Stimulated activated CD8-positive, alpha-beta memory T cell treated with anti-CD3 and anti-CD28 coated beads, Interleukin-4, amount 100 ng/mL, for 48 hours (primary cell): ENCODE results near the gene CCL20.

ENCODE experiments used
- DNase-seq: peaks from one replicate; pipeline ENCODE4 v3.0.0-alpha.2; 2020

The CCL20 gene

DNA sequence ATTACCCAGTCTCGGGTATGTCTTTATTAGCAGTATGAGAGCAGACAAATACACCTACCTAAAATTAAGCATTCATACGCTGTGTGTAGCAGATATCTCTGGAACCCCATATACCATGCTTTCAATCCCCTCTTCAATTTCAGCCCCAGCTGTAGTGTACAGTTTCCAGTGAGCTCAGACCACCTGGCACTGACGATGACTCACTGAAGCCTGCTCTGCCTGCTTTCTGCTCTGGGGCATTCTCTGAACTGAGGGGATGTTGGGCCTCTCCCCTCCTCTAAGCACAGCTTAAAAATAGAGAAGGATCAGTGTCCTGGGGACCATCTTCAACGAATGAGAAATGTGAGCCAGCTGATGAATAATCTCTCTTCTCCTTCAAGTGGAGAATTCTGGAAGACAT, 8.7 kb upstream of the CCL20 start:
- DNase-seq: no peak

- peak; percentile 26 for DNase-seq
These were observed 8.1 kb upstream of the CCL20 start for GRCh38 chr2:227805578-227805977.

DNA sequence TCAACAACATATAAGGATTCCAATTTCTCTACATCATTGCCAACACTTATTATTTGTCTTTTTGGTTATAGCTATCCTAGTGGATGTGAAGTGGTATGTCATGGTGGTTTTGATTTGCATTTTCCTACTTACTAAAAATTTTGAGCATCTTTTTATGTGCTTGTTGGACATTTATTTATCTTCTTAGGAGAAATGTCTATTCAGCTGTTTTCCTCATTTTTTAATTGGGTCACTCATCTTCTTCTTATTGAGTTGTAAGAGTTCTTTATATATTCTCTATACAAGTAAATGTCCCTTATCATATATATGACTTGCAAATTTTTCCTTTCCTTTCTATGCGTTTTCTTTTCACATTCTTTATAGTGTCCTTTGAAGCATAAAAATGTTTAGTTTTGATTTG, 4.7 kb upstream of the CCL20 start:
- DNase-seq: no peak

GRCh38 chr2:227812001-227812400, 1.6 kb upstream of the CCL20 start:
- DNase-seq: no peak

- DNase-seq: no peak
These were observed 447 bp upstream of the CCL20 start for GRCh38 chr2:227813229-227813561.

- no peak for DNase-seq
These were observed 1.4 kb downstream of the CCL20 start for GRCh38 chr2:227815066-227815465.

DNA sequence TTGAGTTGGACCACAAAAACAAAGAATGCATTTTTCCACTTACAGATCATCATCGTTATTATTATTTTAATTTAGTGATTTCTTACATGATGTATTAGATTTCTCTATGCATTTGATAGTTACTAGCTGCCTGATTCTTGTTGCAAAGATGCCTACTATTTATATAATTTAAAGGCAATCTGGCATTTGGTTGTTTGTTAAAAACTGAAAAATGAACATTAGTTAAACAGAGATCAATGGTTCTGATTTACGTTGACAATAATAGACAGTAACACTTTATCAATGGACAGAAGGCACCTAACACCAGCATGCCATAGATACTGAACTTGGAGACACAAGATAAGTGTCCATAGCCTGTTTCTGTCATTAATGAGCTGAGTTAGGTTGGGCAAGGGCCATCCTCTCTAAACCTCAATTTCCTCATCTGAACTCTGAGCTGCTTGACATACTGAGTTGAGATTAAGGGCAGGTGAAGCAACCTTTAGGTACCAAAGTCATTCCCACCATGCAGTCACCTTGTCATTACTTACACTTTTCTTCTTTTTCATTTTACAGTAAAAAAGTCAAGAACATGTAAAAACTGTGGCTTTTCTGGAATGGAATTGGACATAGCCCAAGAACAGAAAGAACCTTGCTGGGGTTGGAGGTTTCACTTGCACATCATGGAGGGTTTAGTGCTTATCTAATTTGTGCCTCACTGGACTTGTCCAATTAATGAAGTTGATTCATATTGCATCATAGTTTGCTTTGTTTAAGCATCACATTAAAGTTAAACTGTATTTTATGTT, 3.1 kb downstream of the CCL20 start:
- DNase-seq: no peak

- DNase-seq: no peak
These were observed 3.7 kb downstream of the CCL20 start for GRCh38 chr2:227817336-227817735.

DNA sequence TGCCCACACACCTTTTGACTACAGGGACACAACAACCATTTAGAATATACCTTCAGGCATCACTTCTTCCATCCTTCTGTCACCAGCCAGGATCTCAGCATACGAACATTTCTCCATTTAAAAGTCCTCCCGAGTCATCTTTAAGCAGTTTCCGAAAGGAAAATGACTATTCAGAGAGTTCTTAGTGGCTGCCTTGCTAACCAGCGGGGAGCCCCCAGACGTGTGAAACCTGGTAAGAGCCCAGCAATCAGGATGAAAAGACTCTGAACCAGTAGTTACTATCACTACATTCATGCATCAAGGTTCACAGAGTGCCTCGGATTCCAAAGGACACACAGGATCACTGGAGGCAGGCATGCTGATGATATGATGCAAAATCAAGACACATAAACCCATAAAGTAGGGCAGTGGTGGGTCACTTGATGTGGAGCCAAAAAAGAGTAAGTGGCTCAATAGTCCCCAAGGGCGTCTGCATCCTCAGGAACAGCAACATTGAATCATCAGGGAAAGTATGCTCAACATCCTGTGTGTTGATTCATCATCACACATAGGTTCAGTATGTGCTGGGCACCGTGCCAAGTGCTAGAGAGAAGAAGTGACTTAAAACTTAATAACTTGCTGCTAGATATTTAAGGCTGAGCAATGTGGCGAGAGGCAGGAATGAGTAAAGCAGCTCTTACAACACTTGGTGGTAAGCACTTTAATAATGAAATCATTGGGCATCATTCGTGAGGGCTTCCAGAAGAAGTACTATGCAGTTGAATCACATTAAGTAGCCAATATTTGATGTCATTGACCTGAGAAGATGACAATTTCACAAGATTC, 4.4 kb downstream of the CCL20 start:
- DNase-seq: peak; percentile 88

DNA sequence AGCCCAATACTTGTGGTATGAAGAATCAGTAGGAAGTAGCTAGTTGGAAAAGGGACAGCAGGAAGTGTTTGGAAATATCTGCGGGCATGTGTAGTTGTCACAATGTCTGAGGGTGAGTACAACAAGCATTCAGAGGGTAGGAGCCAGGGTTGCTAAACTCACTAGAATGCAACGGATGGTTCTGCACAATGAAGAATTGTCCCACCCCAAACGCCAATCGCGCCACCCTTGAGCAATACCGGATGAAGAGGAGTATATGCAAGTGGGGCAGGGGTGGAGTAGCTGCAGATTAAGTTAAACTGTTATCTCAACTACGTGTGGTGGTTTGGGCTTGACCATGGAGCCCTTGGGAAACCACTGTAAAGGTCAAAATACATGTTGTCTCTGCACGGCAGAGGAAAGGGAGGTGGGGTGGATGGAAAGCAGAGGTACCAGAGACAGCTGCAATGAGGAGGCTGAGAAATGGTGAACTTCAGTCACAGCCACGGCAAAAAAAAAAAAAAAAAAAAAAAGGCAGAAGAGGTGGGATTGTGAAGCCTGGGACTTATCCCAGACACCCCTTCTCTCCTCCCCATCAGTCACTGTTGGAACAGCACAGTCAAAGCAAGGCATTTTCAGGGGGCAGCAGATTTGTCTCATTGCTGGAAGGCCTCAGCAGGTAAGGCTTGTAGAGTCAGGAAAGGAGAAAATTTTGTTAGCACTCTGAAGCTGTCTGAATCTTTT, 5.2 kb downstream of the CCL20 start:
- peak; percentile 28 for DNase-seq

DNA sequence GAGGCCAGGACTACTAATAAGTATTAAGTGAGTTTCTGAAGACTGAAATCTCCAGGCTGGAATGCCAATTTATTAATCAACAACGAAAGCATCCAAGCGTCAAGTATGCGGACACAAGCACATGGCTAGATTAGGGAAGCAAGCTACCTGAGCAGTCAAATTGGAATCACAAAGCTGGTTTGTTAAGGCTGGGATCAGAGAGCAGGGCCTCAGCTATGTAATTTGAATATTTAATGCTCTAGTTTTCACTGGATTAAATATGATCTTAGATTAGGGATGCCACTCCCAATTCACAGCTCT, 5.7 kb downstream of the CCL20 start:
- no peak for DNase-seq

- no peak for DNase-seq
These were observed 7.7 kb downstream of the CCL20 start for GRCh38 chr2:227821043-227821942.

DNA sequence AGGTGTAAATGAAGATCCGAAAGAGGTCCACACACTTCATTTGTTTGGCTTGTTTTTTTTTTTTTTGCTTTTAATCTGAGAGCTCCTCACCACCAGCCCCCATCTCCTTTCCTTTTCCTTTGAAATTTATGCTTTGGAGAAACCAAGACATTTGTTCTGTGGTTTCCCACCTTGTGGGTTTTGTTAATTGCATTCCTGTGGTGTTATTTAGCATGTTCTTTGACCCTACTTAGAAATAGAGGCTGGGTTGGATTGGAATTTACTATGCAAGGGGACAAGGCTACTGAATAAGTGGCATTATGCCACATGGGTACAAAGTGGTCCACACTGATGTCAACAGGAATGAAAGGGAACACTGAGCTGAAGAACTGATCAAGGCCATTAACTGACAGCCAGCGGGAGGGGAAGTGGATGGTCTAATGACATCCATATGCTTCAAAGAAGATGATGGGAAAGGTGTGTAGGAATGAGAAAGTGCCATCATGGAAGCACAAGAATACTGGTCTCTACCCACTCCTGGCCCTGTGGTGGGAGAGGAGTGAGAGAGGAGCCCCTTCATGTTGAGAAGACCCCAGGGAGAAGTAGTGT, 8.9 kb downstream of the CCL20 start:
- no peak for DNase-seq

GRCh38 chr2:227823922-227824321, 10.3 kb downstream of the CCL20 start:
- no peak for DNase-seq

DNA sequence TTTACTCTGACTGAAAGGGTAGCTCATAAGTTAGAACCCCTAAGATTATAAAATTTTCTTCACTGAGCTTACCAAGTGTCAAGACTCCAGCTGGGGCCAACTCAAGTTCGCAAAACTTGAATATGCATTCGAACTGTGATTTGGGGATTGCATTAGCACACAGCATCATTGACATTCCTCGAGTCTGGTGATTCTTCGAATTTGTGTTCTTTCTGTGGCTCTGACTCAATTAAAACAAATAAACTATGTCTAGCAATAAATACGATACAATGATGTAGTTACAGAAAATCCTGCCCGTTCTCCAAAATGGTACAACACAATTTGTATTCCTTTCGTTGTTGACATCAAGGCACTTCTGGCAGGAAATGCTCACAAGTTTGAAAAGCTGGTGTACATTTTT, 11.1 kb downstream of the CCL20 start:
- no peak for DNase-seq

GRCh38 chr2:227826019-227826521, 12.4 kb downstream of the CCL20 start:
- DNase-seq: no peak

DNA sequence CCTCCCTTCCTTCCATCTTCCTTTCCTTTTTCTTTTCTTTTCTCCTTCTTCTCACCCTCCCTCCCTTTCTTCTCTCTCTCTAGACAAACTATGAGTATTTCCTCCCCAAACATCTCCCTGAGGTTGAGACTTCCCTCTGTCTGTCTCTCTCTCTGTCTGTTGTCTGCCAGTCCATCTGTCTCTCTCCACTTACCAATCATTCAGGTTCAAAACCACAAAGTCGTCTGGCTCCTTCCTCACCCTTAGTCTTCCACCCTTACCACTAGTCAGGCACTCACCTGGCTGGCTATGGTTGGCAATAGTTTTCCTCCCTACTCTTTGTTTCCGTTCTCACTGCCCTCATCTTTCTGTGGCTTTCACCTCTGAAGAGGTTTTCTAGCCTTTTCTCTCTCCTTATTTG, 12.9 kb downstream of the CCL20 start:
- DNase-seq: no peak

GRCh38 chr2:227827143-227827542, 13.5 kb downstream of the CCL20 start:
- DNase-seq: no peak

DNA sequence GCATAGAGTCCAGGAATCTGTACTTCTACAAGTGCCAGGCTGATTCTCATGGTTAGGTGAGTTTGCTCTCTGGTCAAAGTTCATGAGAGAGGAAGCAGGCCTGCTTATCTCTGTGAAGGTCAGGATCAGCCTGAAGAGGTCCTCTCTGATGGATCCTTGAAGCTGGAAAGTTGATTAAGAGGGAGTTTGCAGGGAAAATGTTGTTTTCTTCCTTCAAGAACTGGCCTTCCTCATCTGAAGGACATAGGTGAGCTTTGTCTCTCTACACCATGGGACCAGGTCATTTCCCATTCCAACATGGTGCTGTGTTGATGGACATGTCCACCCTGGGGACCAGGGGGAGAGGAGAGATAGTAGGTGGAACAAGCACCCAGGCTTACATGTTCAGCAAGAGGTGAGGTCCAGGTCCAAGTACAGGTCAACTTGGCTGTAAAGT, 14.9 kb downstream of the CCL20 start:
- DNase-seq: no peak

- no peak for DNase-seq
These were observed 15.7 kb downstream of the CCL20 start for GRCh38 chr2:227829337-227829736.

DNA sequence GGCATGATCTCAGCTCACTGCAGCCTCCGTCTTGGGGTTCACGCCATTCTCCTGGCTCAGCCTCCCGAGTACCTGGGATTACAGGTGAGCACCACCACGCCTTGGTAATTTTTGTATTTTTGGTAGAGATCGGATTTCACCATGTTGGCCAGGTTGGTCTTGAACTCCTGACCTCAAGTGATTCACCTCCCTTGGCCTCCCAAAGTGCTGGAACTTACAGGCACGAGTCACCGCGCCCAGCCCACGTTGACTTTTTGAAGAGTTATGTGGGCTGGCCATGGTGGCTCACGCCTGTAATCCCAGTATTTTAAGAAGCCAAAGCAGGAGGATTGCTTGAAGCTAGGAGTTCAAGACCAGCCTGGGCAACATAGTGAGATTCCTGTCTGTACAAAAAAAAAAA, 20.8 kb downstream of the CCL20 start:
- no peak for DNase-seq
